ENCODE measurements around the gene RBFOX1.

Gene RBFOX1

GRCh38 chr16:7602291-7602950 is 269.8 kb downstream of the RBFOX1 start:
- no peak for DNase-seq (ENCODE audit: low read depth)

GRCh38 chr16:7605812-7606211 is 273.2 kb downstream of the RBFOX1 start:
- no peak for DNase-seq (ENCODE audit: low read depth)

- no peak for DNase-seq (ENCODE audit: low read depth)
These were observed 280.0 kb downstream of the RBFOX1 start for GRCh38 chr16:7612671-7613070.

- DNase-seq (ENCODE audit: low read depth): no peak
These were observed 280.9 kb downstream of the RBFOX1 start for GRCh38 chr16:7613518-7613917.

GRCh38 chr16:7614021-7614795 is 281.6 kb downstream of the RBFOX1 start:
- DNase-seq (ENCODE audit: low read depth): no peak

- no peak for DNase-seq (ENCODE audit: low read depth)
These were observed 282.9 kb downstream of the RBFOX1 start for GRCh38 chr16:7615565-7615964.

- DNase-seq (ENCODE audit: low read depth): no peak
These were observed 292.5 kb downstream of the RBFOX1 start for GRCh38 chr16:7624871-7625766.

- no peak for DNase-seq (ENCODE audit: low read depth)
These were observed 296.3 kb downstream of the RBFOX1 start for GRCh38 chr16:7628981-7629380.

- DNase-seq (ENCODE audit: low read depth): no peak
These were observed 296.9 kb downstream of the RBFOX1 start for GRCh38 chr16:7629571-7629970.

GRCh38 chr16:7637446-7637845 is 304.8 kb downstream of the RBFOX1 start:
- DNase-seq (ENCODE audit: low read depth): no peak

- DNase-seq (ENCODE audit: low read depth): no peak
These were observed 305.7 kb downstream of the RBFOX1 start for GRCh38 chr16:7638306-7638705.

- DNase-seq (ENCODE audit: low read depth): no peak
These were observed 307.7 kb downstream of the RBFOX1 start for GRCh38 chr16:7640334-7640733.

GRCh38 chr16:7644176-7644575 is 311.5 kb downstream of the RBFOX1 start:
- no peak for DNase-seq (ENCODE audit: low read depth)

- no peak for DNase-seq (ENCODE audit: low read depth)
These were observed 312.2 kb downstream of the RBFOX1 start for GRCh38 chr16:7644811-7645210.

GRCh38 chr16:7646821-7647500 is 314.3 kb downstream of the RBFOX1 start:
- DNase-seq (ENCODE audit: low read depth): no peak

- DNase-seq (ENCODE audit: low read depth): no peak
These were observed 317.8 kb downstream of the RBFOX1 start for GRCh38 chr16:7650431-7650830.

- no peak for DNase-seq (ENCODE audit: low read depth)
These were observed 319.3 kb downstream of the RBFOX1 start for GRCh38 chr16:7651803-7652570.

- DNase-seq (ENCODE audit: low read depth): no peak
These were observed 321.3 kb downstream of the RBFOX1 start for GRCh38 chr16:7653746-7654461.

- no peak for DNase-seq (ENCODE audit: low read depth)
These were observed 343.0 kb downstream of the RBFOX1 start for GRCh38 chr16:7675628-7676027.

GRCh38 chr16:7680296-7680695 is 347.7 kb downstream of the RBFOX1 start:
- DNase-seq (ENCODE audit: low read depth): no peak

GRCh38 chr16:7688811-7689210 is 356.2 kb downstream of the RBFOX1 start:
- no peak for DNase-seq (ENCODE audit: low read depth)

Measured in ELR (cell line).